OCI-LY7 (cell line): ENCODE measurements around the gene TNS3. TPM values are rescaled to one million over a fixed set of nuclear protein-coding genes. Genes with fewer than 3 reads are reported as not detected.
"Not testable (repeated sequence)": the region's sequence is repeated elsewhere in the genome, so short reads cannot be mapped to it uniquely, and the experiment has no call there.

Experiments used
- BruUV-seq: library from RNA; stranded (reverse); fragments of 400-500 nt; replicated peaks from 2 replicates; lab custom pipeline; 2021; lab: Mats Ljungman, UMichigan
- CTCF ChIA-PET: fragments of 300-600 bp; sonication (Branson Sonifier 250); formaldehyde crosslinking; loops from one replicate; lab custom pipeline; 2022; ENCODE audit warnings: antibody characterized with exemption; ENCODE audit not compliant: unreplicated experiment; lab: Charles Lee
- POLR2A ChIA-PET: fragments of 300-600 bp; sonication (Branson Sonifier 250); formaldehyde crosslinking; loops from one replicate; lab custom pipeline; 2022; ENCODE audit warnings: antibody characterized with exemption; lab: Charles Lee
- DNase-seq: peaks from one replicate; pipeline ENCODE4 v3.0.0-alpha.2; 2015; ENCODE audit warnings: low spot score
- H2AFZ ChIP-seq: fragments of 200-600 bp; sonication (generic), shearing (Covaris generic); 2 replicates; pipeline ENCODE4 v1.6.1; 2014; ENCODE audit warnings: mild to moderate bottlenecking, antibody characterized with exemption, low read length, moderate library complexity
- H3K27ac ChIP-seq: fragments of 200-600 bp; sonication (generic); 2 replicates; pipeline ENCODE4 v1.5.1; 2014; ENCODE audit warnings: mixed run types, low read depth, mild to moderate bottlenecking, moderate library complexity, low read length, inconsistent platforms; ENCODE audit not compliant: poor library complexity, severe bottlenecking
- H3K36me3 ChIP-seq: fragments of 200-600 bp; sonication (generic); 2 replicates; pipeline ENCODE4 v1.6.1; 2014; ENCODE audit warnings: mild to moderate bottlenecking, antibody characterized with exemption, low read length, moderate library complexity, mixed read lengths; ENCODE audit not compliant: insufficient read depth
- H3K4me1 ChIP-seq: fragments of 200-600 bp; sonication (generic); 2 replicates; pipeline ENCODE4 v1.5.1; 2014; ENCODE audit warnings: mild to moderate bottlenecking, low read length; ENCODE audit not compliant: insufficient read depth, poor library complexity, severe bottlenecking
- H3K4me2 ChIP-seq: fragments of 200-600 bp; sonication (generic); 2 replicates; pipeline ENCODE4 v1.6.1; 2014; ENCODE audit warnings: mild to moderate bottlenecking, low read length
- H3K4me3 ChIP-seq: fragments of 200-600 bp; sonication (generic); 2 replicates; pipeline ENCODE4 v1.5.1; 2014; ENCODE audit warnings: mild to moderate bottlenecking, low read depth, low read length; ENCODE audit not compliant: poor library complexity, severe bottlenecking
- H3K79me2 ChIP-seq: fragments of 200-600 bp; sonication (generic); 2 replicates; pipeline ENCODE4 v1.6.1; 2016; ENCODE audit warnings: low read depth, mild to moderate bottlenecking, low read length, moderate library complexity, mixed read lengths; ENCODE audit not compliant: insufficient read depth
- H3K9me2 ChIP-seq: fragments of 200-600 bp; sonication (generic); 2 replicates; pipeline ENCODE4 v1.6.1; 2016; ENCODE audit warnings: mild to moderate bottlenecking, low read length, mixed read lengths; ENCODE audit not compliant: insufficient read depth
- H3K9me3 ChIP-seq: fragments of 200-600 bp; sonication (generic); 2 replicates; pipeline ENCODE4 v1.6.1; 2014; ENCODE audit warnings: mild to moderate bottlenecking, mixed run types, low read length, mixed read lengths
- H4K20me1 ChIP-seq: fragments of 200-600 bp; sonication (generic); 2 replicates; pipeline ENCODE4 v1.6.1; 2014; ENCODE audit warnings: mild to moderate bottlenecking, antibody characterized with exemption, low read length, moderate library complexity, mixed read lengths; ENCODE audit not compliant: insufficient read depth
- CTCF ChIP-seq: fragments of 200-600 bp; sonication (generic); conservative IDR thresholded peaks from 2 replicates; pipeline ENCODE4 v1.5.1; 2014; ENCODE audit warnings: mild to moderate bottlenecking, antibody characterized with exemption, low read length, moderate library complexity, mixed read lengths
- EZH2phosphoT487 ChIP-seq: fragments of 200-600 bp; sonication (generic); IDR thresholded peaks from 2 replicates; pipeline ENCODE4 v1.6.1; 2018; ENCODE audit warnings: low read depth, borderline replicate concordance, mild to moderate bottlenecking, mixed run types, antibody characterized with exemption, low read length, moderate library complexity, mixed read lengths
- intact Hi-C: fragments of 100-400 bp; cut with micrococcal nuclease; formaldehyde crosslinking; loops from one replicate; pipeline ENCODE4 v1.10.0; 2022; ENCODE audit not compliant: unreplicated experiment
- total RNA-seq, 2 experiments: library from RNA; depleted of rRNA in 1 of 2; stranded (reverse); fragments of >200 nt in 1 of 2; shearing (Covaris generic) in 1 of 2; gene quantifications; 2 replicates each; pipeline ENCODE4 v1.2.3, GENCODE V29; 2014 to 2022

TNS3 gene
- total RNA-seq, 2 experiments from 2014 or later, result 9.5 to 42.1 TPM

- intact Hi-C loops, result no loop called here
- H3K27ac ChIP-seq, result no peak overlapping the region
- H2AFZ ChIP-seq, result no peak overlapping the region
- ChIA-PET POLR2A (no interaction called here), CTCF (interaction anchor here (0.6 kb wide), 1 partner anchor 15 kb away, joined by 3 read pairs; no protein-coding TSS in a partner anchor)
- no peaks in the 10 kb centered on the region for H3K9me3 ChIP-seq
- H3K36me3 ChIP-seq, result no peaks in the 10 kb centered on the region
- no peak overlapping the region for H3K4me3 ChIP-seq
- H3K4me1 ChIP-seq, result peaks cover 31% of the 10 kb centered on the region
- no peak for DNase-seq
- no peaks in the 10 kb centered on the region for H3K9me2 ChIP-seq
- no TSS peak for BruUV-seq
- no peak overlapping the region for H3K4me2 ChIP-seq
- no peaks in the 10 kb centered on the region for H3K79me2 ChIP-seq
- no peaks in the 10 kb centered on the region for H4K20me1 ChIP-seq
- no peak for TF ChIP-seq CTCF
- no peak for TF ChIP-seq EZH2phosphoT487
These were observed 24.1 kb upstream of the TNS3 start for GRCh38 chr7:47605816-47606575.

- intact Hi-C loops, result loop anchor here (5.0 kb wide), 1 partner anchor 107 kb away; no protein-coding TSS in a partner anchor
- H3K4me2 ChIP-seq, result no peak overlapping the region
- no TSS peak for BruUV-seq
These were observed 22.6 kb upstream of the TNS3 start for GRCh38 chr7:47604496-47604890.

GRCh38 chr7:47603514-47604255, 21.8 kb upstream of the TNS3 start:
- Histone ChIP-seq H3K9me3 (peaks cover 15% of the 10 kb centered on the region), H3K4me1 (peaks cover 44% of the 10 kb centered on the region)
- H2AFZ ChIP-seq, H3K79me2 ChIP-seq, H3K27ac ChIP-seq, H3K9me2 ChIP-seq, H4K20me1 ChIP-seq, H3K4me2 ChIP-seq, BruUV-seq, H3K4me3 ChIP-seq, H3K36me3 ChIP-seq, CTCF ChIA-PET, DNase-seq: not testable (repeated sequence)
- intact Hi-C loops, result loop anchor here (5.0 kb wide), 1 partner anchor 106 kb away; no protein-coding TSS in a partner anchor
- POLR2A ChIA-PET, result interaction anchor here (0.7 to 1.5 kb wide), 5 partner anchors 16 to 60 kb away, joined by 3 to 6 read pairs (median 3); no protein-coding TSS in a partner anchor

More at GRCh38 chr7:47604496-47604890, 22.6 kb upstream of the TNS3 start:
- no peaks in the 10 kb centered on the region for H3K36me3 ChIP-seq
- POLR2A ChIA-PET, result interaction anchor here (1.5 kb wide), 1 partner anchor 23 kb away, joined by 6 read pairs; no protein-coding TSS in a partner anchor
- no peaks in the 10 kb centered on the region for H3K79me2 ChIP-seq
- H3K4me3 ChIP-seq, result no peak overlapping the region
- peaks cover 44% of the 10 kb centered on the region for H3K4me1 ChIP-seq
- H4K20me1 ChIP-seq, result no peaks in the 10 kb centered on the region
- H3K9me2 ChIP-seq, result no peaks in the 10 kb centered on the region
- no peak overlapping the region for H2AFZ ChIP-seq
- no peak overlapping the region for H3K27ac ChIP-seq
- TF ChIP-seq CTCF (no peak), EZH2phosphoT487 (no peak)
- DNase-seq, result no peak
- H3K9me3 ChIP-seq, result peaks cover 7% of the 10 kb centered on the region
- CTCF ChIA-PET, result no interaction called here
